ENCODE data around the gene ISOC2.
"Not testable (repeated sequence)": the region's sequence is repeated elsewhere in the genome, so short reads cannot be mapped to it uniquely, and the experiment has no call there.

Gene ISOC2

GRCh38 chr19:55502197-55502952 is 40.9 kb upstream of the ISOC2 start:
- no peak for DNase-seq (ENCODE audit: low read depth in 1 of 2, low spot score in 1 of 2)
- TF ChIP-seq SPI1 (IDR thresholded peaks at IDR 0.05; ENCODE audit: borderline replicate concordance, low read depth) (no peak), REST (IDR thresholded peaks at IDR 0.05; ENCODE audit: insufficient replicate concordance, low read depth) (no peak)
- Histone ChIP-seq H3K4me3 (replicated peaks; ENCODE audit: insufficient read depth, low read length) (no peak overlapping the region), H3K27ac (replicated peaks) (no peak overlapping the region), H3K27me3 (ENCODE audit: insufficient read depth, poor library complexity, severe bottlenecking) (peaks cover 3% of the 10 kb centered on the region)

- TF ChIP-seq POLR2AphosphoS5 (IDR thresholded peaks at IDR 0.05; ENCODE audit: low read depth) (no peak), CTCF (IDR thresholded peaks at IDR 0.05; ENCODE audit: insufficient read depth, low read length) (no peak), GABPA (IDR thresholded peaks at IDR 0.05; ENCODE audit: low read depth) (no peak), REST (IDR thresholded peaks at IDR 0.05; ENCODE audit: insufficient replicate concordance, low read depth) (no peak), SPI1 (IDR thresholded peaks at IDR 0.05; ENCODE audit: borderline replicate concordance, low read depth) (no peak)
- Histone ChIP-seq H3K4me3 (replicated peaks; ENCODE audit: insufficient read depth, low read length) (no peak overlapping the region), H3K27ac (replicated peaks) (no peak overlapping the region), H3K27me3 (ENCODE audit: insufficient read depth, poor library complexity, severe bottlenecking) (peaks cover 3% of the 10 kb centered on the region)
- no peak for DNase-seq (ENCODE audit: low read depth in 1 of 2, low spot score in 1 of 2)
These were observed 39.0 kb upstream of the ISOC2 start for GRCh38 chr19:55500368-55500952.

GRCh38 chr19:55498246-55498840 is 36.9 kb upstream of the ISOC2 start:
- TF ChIP-seq GABPA (IDR thresholded peaks at IDR 0.05; ENCODE audit: low read depth) (no peak), POLR2AphosphoS5 (IDR thresholded peaks at IDR 0.05; ENCODE audit: low read depth) (no peak)
- DNase-seq (ENCODE audit: low read depth in 1 of 2, low spot score in 1 of 2), result no peak
- no peak overlapping the region for H3K27ac ChIP-seq (replicated peaks)
- peaks cover 9% of the 10 kb centered on the region for H3K27me3 ChIP-seq (ENCODE audit: insufficient read depth, poor library complexity, severe bottlenecking)
- H3K4me3 ChIP-seq (replicated peaks; ENCODE audit: insufficient read depth, low read length), result no peak overlapping the region

- H3K27me3 ChIP-seq (ENCODE audit: insufficient read depth, poor library complexity, severe bottlenecking), result peaks cover 12% of the 10 kb centered on the region
- H3K27ac ChIP-seq (replicated peaks), result no peak overlapping the region
- TF ChIP-seq SPI1 (IDR thresholded peaks at IDR 0.05; ENCODE audit: borderline replicate concordance, low read depth) (no peak), GABPA (IDR thresholded peaks at IDR 0.05; ENCODE audit: low read depth) (no peak), CTCF (IDR thresholded peaks at IDR 0.05; ENCODE audit: insufficient read depth, low read length) (no peak), REST (IDR thresholded peaks at IDR 0.05; ENCODE audit: insufficient replicate concordance, low read depth) (no peak), POLR2AphosphoS5 (IDR thresholded peaks at IDR 0.05; ENCODE audit: low read depth) (no peak)
- DNase-seq (ENCODE audit: low read depth in 1 of 2, low spot score in 1 of 2), result no peak
- no peak overlapping the region for H3K4me3 ChIP-seq (replicated peaks; ENCODE audit: insufficient read depth, low read length)
These were observed 36.3 kb upstream of the ISOC2 start for GRCh38 chr19:55497763-55498162.

- not testable (repeated sequence) for H3K27ac ChIP-seq (replicated peaks); DNase-seq (ENCODE audit: low read depth in 1 of 2, low spot score in 1 of 2); H3K4me3 ChIP-seq (replicated peaks; ENCODE audit: insufficient read depth, low read length)
- peaks cover 19% of the 10 kb centered on the region for H3K27me3 ChIP-seq (ENCODE audit: insufficient read depth, poor library complexity, severe bottlenecking)
These were observed 35.4 kb upstream of the ISOC2 start for GRCh38 chr19:55496820-55497219.
